ENCODE results near the gene SEPTIN8.

GRCh38 chr5:132747616-132748440, 29.2 kb downstream of the SEPTIN8 start:
- TF ChIP-seq EZH2 (IDR thresholded peaks at IDR 0.05; ENCODE audit: insufficient read depth, poor library complexity, severe bottlenecking) (no peak), EZH2phosphoT487 (IDR thresholded peaks at IDR 0.05; ENCODE audit: insufficient read depth, low read depth) (no peak)

All from GM23248 (cell line).